ENCODE data around the gene ZNF837.

GRCh38 chr19:58326501-58326913 lies 54.3 kb downstream of the ZNF837 start:
- TF ChIP-seq CTCF (IDR thresholded peaks at IDR 0.05) (no peak), POLR2AphosphoS5 (IDR thresholded peaks at IDR 0.05; ENCODE audit: low read depth, low read length) (no peak), SIN3A (IDR thresholded peaks at IDR 0.05; ENCODE audit: borderline replicate concordance, insufficient read depth, low read depth, low read length) (no peak), TCF7L2 (IDR thresholded peaks at IDR 0.05; ENCODE audit: low read depth, low read length) (no peak)
- TF ChIP-seq, protein P1, sequence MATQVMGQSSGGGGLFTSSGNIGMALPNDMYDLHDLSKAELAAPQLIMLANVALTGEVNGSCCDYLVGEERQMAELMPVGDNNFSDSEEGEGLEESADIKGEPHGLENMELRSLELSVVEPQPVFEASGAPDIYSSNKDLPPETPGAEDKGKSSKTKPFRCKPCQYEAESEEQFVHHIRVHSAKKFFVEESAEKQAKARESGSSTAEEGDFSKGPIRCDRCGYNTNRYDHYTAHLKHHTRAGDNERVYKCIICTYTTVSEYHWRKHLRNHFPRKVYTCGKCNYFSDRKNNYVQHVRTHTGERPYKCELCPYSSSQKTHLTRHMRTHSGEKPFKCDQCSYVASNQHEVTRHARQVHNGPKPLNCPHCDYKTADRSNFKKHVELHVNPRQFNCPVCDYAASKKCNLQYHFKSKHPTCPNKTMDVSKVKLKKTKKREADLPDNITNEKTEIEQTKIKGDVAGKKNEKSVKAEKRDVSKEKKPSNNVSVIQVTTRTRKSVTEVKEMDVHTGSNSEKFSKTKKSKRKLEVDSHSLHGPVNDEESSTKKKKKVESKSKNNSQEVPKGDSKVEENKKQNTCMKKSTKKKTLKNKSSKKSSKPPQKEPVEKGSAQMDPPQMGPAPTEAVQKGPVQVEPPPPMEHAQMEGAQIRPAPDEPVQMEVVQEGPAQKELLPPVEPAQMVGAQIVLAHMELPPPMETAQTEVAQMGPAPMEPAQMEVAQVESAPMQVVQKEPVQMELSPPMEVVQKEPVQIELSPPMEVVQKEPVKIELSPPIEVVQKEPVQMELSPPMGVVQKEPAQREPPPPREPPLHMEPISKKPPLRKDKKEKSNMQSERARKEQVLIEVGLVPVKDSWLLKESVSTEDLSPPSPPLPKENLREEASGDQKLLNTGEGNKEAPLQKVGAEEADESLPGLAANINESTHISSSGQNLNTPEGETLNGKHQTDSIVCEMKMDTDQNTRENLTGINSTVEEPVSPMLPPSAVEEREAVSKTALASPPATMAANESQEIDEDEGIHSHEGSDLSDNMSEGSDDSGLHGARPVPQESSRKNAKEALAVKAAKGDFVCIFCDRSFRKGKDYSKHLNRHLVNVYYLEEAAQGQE (IDR thresholded peaks at IDR 0.05; ENCODE audit: insufficient read depth in 1 of 2, low read depth in 2 of 2, low read length in 1 of 2), result no peak
